GM20000 (cell line): ENCODE data around the gene FBXO21.
"Not testable (repeated sequence)": the region's sequence is repeated elsewhere in the genome, so short reads cannot be mapped to it uniquely, and the experiment has no call there.

ENCODE experiments used
- DNase-seq: peaks from one replicate; pipeline ENCODE4 v3.0.0; 2012; ENCODE audit warnings: low spot score
- TF ChIP-seq, protein P1 (sequence below): IDR thresholded peaks from 2 replicates; pipeline ENCODE4 v1.5.1; 2012; ENCODE audit warnings: mild to moderate bottlenecking, control low read depth; ENCODE audit errors: extremely low read depth, missing control alignments

The FBXO21 gene

DNA sequence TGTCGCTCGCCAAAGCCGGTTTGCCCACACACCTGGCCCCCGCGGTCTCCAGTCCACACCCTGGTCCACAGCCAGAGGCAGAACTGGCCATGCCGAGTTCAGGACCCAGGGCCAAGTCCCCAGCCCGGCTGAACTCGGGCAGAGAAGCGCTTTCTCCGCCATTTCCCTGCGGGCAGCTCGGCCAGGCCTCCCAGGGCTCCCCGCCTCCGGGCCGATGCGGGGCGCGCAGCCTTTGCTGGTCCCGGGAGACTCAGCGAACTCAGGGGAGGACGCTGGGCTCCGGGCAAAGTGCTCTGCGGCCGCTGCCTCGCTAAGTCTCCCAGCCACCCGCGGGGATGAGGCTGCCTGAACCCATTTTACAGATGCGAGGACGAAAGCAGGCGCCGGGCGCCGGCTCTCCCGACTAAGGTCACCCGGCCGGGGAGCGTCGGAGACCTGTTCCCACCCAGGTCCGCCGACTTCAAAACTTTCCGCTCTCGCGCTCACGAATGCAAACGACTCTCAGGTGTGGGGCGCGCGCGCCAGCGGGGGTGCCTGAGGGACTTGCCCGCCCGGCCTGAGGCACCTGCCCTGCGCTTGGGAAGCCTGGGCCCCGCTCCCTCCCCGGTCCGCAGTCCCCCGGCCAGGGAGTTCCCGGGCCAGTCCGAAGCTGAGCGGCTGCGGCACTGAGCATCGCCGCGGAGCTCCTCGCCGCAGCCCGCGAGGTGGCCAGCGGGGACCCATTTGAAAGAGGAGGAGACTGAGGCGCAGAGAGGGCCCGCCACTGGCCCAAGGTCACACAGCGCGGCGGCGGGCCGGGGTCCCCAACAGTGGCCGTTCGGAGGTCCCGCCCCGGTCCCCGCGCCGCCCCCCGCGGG, 91.7 kb downstream of the FBXO21 start:
- TF ChIP-seq, protein P1, sequence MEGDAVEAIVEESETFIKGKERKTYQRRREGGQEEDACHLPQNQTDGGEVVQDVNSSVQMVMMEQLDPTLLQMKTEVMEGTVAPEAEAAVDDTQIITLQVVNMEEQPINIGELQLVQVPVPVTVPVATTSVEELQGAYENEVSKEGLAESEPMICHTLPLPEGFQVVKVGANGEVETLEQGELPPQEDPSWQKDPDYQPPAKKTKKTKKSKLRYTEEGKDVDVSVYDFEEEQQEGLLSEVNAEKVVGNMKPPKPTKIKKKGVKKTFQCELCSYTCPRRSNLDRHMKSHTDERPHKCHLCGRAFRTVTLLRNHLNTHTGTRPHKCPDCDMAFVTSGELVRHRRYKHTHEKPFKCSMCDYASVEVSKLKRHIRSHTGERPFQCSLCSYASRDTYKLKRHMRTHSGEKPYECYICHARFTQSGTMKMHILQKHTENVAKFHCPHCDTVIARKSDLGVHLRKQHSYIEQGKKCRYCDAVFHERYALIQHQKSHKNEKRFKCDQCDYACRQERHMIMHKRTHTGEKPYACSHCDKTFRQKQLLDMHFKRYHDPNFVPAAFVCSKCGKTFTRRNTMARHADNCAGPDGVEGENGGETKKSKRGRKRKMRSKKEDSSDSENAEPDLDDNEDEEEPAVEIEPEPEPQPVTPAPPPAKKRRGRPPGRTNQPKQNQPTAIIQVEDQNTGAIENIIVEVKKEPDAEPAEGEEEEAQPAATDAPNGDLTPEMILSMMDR = no peak

DNA sequence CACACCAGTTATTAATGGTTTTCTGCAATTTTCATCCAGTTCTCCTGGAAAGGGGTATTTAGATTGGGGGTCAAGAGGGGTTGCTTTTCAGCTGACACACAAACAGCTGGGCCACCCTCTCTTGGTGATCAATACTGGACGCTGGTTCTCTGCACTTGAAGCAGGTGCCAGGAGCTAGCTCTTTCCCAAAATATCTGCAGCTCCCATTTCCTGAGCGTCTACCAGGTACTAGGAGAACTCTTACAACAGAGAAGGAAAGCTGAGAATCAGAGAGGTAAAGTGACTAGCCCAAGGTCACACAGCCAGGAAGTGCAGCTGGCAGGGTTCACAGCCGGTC, 92.3 kb downstream of the FBXO21 start:
- DNase-seq = no peak
- TF ChIP-seq, protein P1 = no peak

More for the DNA sequence above, 91.7 kb downstream of the FBXO21 start:
- peak; percentile 69 for DNase-seq

DNA sequence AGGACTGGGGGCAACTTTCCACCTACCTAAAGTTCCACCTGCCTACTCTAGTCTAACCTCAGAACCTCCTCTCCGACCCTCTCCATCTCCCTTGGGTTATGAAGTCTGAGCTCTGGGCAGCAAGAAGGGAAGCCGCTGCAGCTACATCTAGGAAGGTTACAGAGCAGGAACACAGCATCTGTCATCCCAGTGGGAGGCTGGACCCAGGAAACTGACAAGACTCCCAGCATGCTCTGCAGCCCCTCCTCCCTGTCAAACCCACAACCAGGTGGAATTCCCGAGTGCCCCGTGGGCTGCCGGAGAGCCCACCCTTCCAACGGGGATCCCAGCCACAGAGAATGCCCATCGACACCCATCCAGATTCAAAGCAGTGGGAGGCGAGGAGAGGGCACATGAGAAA, 93.1 kb downstream of the FBXO21 start:
- DNase-seq = no peak
- TF ChIP-seq, protein P1 = no peak

DNA sequence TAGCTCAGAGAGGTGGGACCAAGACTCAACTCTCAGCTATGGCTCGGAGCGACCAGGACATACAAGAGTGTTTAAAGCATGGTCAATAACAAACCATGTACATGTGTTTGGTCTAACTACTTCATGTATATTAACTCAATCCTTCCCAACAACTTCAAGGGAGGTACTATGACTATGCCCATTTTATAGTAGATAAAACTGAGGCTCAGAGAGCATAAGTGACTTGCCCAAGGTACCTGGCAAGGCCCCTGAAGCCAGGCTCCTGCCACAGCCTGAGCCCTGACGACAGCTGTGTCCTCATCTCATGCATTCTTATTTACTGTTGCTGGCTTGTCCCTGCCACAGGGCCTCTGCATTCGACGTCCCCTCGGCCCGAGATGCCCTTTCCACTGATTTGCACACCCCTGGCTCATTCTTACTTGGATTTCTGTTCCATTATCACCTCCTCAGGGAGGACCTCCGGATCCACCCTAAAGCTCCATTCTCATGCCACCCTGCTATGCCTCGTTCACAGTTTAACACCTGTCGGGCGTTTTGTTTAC, 93.7 kb downstream of the FBXO21 start:
- TF ChIP-seq, protein P1 = no peak
- no peak for DNase-seq

DNA sequence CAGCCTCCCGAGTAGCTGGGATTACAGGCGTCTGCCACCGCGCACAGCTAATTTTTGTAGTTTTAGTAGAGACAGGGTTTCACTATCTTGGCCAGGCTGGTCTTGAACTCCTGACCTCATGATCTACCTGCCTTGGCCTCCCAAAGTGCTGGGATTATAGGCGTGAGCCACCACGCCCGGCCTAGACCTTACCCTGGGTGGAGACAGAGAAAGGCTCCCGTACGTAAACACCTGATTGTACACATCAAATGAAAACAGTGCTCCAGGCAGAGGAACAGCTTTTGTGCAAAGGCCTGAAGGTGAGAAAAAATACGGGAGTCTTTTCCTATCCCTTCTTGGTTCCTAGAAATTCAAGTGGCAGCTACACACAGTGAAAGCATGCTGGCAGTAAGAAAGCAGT, 95.1 kb downstream of the FBXO21 start:
- DNase-seq = not testable (repeated sequence)

DNA sequence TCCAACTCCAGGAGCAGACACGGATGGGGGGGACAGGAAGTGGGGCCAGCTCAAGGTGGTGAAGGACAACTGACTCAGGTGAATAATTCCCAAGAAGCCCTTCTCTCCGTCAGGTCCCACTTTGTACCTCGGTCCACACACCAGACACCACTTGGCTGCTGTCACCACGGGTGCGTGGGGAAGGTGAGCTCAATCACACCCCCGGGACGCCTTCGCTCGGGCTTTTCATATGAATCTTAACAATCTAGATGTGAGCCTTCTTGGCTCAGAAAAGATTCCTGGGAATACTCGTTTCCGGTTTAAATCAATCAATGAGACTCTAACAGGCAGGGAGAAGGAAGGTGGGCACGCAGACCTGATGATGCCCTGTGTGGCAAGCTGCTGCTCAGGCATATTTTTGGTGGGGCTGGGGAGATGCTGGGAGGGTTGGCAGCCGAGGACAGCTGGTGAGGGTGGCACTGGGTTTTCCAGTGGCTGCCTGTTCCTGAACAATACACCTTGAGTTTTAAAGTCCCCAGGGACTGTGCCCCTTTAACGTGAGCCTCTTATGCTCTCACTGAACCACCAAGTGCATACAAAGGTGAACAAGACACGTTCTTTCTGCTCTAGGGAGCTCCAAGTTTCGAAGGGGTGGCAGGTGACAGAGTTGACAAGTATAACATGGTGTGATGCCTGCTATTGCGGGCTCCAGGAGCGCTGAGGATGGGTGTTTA, 96.2 kb downstream of the FBXO21 start:
- TF ChIP-seq, protein P1 = no peak
- no peak for DNase-seq

DNA sequence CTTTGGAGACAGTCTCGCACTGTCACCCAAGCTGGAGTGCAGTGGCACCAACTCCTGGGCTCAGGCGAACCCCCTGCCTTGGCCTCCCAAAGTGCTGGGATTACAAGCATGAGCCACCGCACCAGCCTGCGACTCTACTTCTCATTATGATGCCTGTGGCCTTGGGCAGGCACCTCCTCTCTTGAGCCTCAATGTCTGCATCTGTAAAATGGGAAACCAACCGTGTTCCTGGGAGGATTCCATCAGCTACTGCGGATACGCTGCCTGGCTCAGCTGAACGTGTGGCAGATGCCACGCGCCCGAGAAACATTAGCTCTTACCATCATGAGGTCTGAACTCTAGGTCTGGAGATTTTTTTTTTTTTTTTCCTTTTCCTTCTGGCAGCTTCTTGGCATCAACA, 96.8 kb downstream of the FBXO21 start:
- TF ChIP-seq, protein P1 = no peak
- DNase-seq = no peak
